ENCODE measurements around the gene AHNAK.
A peak's percentile ranks its signal among the peaks of the same experiment; 100 is the strongest.
"Not testable (repeated sequence)": the region's sequence is repeated elsewhere in the genome, so short reads cannot be mapped to it uniquely, and the experiment has no call there.

AHNAK gene

DNA sequence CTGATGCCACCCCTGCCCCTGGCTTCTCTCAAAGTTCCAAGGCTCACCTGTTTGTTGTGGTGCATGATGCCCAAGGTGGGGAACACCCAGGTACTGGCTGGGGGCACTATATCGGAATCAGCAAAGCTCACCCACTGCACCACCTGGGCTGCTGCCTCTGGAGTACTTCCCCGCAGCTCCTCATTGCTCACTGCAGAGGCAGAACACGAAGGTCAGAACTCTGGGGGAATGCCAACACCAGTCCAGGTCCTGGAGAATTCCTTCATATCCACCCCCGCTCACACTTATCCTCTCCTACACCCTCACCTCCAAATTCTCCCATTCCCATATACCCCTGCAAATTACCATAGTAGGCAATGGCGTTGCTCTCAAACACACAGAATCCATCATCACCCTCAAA is 24.9 kb upstream of the AHNAK start:
- DNase-seq (ENCODE audit: low spot score), result not testable (repeated sequence)

DNA sequence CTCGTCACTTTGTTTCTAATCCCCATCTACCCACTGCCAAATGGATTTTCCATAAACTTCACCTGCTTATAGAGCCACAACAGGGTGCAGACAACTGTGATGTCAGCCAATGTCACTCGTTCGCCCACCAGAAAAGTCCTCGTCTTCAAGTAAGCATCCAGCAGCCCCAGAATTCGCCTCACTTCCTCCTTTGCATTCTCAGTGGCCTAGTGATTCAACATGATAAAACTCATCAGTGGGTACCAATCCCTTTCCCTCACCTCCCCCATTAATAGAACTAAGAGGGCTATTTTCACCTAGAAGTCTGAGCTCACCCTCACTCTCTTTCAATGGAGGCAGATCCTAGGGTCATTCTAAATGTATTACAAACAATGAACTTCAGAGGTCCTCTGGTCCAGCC is 24.3 kb upstream of the AHNAK start:
- not testable (repeated sequence) for DNase-seq (ENCODE audit: low spot score)

DNA sequence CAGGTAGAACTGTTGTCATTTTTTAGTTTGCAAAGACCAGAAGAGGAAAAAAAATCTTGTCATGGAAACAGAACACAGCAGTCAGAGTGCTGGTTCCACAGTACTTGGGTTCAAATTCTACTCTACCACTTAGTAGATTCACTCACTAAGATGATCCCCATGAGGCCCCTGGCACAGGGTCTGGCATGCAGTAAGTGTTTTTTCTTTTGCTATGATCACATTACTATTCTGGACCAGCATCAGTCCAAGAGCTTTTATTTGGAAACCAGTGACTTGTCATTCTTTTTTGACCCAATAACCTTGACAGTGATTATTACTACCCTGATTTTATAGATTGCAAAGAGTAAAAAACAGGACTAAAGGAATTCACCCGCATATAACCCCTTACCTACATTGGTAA is 23.0 kb upstream of the AHNAK start:
- DNase-seq (ENCODE audit: low spot score), result no peak

DNA sequence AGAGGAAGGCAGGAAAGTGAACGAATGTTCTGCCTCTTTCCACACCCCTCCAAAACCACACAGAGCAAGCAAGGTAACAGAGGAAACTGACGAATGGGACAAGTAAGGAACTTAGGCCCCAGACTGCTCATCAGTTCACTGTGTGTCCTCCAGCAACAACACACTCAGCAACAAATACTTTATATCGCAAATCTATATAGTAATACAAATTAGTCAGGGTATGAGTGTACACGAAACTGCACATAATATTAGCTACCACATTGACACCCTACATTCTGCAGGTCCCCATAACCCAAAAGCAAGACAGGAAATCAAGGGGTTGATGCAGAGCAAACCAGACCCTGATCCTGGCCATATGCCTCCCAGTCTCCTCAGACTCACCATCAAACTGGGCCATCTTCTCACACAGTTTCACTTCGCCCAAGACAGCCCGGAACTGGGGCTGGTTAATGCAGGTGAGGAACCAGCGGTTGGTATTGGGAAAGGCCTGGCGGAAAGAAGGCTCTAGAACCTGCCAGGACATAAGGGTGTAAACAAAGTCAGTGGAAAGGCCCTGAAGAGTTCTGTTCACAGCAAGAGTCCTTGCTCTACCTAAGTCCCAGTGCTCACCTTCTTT is 20.5 kb upstream of the AHNAK start:
- no peak for DNase-seq (ENCODE audit: low spot score)

DNA sequence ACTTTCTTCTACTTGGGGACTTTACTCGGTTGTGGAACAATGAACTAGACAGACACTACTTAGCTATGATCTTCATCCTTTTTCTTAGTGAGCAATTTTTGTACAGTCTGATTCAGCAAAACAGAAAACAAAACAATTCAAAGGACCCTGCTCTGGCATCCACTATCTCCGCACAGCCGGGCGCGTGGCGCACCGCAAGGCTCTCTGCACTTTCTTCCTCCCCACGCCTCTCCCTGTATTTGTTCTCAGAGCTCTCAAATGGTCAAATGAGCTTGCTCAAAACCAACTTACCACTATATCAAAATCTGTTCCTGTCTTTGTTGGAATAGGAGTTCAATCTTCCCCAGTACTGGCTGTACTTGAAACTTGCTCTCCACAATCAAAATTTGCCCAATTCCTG is 19.6 kb upstream of the AHNAK start:
- no peak for DNase-seq (ENCODE audit: low spot score)

DNA sequence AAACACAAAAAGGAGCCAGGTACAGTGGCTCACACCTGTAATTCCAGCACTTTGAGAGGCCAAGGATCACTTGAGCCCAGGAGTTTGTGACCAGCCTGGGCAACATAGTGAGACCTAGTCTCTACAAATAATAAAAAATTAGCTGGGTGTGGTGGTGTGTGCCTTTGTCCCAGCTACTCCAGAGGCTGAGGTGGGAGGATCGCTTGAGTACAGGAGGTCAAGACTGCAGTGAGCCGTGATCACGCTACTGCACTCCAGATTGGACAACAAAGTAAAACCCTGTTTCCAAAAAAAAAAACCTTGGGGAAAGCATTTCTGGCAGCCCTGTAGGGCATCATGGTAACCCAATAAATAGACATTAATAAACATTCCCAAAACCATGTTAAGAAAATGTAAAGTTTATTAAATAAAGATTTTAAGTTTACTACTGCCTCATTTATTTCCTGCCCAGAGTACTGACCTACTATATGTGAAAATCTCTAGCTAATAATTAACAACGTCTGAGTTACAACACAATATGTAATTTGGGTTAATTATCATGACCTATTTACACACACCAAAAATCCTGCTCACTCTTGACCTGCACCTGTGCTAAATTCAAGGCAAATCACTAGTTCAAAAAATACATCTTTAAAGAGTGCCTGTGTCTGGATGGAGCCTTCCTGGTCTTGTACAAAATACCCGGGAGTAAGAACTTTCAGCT is 18.6 kb upstream of the AHNAK start:
- no peak for DNase-seq (ENCODE audit: low spot score)

DNA sequence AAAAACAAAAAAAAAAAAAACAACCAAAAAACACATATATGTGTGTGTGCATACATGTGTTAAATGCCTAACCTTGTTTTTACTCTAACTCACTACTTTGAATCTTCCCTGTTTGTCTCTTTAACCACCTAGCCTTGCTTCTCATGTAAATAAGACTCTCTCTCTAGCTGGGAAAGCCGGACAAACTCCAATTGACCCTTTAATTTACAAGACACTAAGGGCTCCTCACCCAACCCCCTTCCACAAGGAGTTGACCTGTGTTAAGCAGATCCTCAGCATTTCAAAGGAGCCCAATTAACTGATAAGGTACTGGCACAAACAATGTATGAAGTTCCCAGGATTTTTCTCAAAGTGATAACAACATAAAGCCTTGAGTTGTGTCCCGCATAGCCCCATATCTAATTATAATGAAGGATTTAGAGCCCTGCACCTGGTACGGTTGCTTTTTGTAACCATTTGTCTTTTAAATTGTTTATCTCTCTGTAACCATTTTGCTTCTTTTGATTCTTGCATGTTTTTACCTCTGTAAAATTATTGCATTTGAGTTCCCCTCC is 15.1 kb upstream of the AHNAK start:
- not testable (repeated sequence) for DNase-seq (ENCODE audit: low spot score)

DNA sequence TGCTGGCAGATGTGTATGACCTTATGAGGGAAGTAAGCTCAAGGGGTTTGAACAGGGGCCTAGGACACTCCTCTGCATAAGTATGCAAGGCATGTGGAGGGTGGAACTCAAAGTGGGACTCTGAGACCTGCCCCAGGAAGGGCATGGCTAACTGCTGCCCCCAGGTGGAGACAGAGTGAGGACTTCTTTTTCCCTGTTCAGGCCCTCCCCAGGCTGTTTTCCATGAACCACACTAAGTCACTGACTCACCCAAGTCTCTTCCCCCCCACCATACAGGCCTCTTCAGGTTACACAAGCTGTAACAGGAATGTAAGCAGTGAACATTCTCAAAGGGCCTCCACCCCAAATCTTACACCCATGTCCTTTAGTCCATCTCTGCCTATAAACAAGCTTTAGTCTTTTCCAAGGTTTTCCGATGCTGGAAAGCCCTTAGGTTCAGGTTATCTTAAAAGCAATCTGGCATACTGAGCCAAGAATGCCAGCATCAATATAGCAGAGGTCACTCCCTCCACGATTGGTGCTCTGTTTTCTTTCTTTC is 14.0 kb upstream of the AHNAK start:
- peak; percentile 72 for DNase-seq (ENCODE audit: low spot score)

DNA sequence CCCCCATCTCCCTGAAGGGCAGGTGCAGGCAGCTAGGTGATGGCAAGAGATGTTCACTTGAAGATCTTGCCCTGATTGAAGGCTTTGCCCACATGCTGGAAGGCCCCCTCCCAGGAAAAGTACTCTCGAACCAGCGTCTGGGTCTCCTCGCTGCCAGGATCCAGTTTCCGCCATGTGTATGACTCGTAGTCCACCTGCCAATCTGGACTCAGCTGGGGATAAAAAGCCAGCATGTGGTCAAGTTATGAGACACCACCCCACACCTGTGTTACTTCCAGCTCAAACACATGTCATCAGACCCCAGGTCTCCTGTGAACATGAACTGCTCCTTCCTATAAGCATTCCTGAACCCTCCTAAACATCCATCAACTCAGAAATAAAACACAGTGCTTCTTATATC is 13.0 kb upstream of the AHNAK start:
- DNase-seq (ENCODE audit: low spot score), result not testable (repeated sequence)

DNA sequence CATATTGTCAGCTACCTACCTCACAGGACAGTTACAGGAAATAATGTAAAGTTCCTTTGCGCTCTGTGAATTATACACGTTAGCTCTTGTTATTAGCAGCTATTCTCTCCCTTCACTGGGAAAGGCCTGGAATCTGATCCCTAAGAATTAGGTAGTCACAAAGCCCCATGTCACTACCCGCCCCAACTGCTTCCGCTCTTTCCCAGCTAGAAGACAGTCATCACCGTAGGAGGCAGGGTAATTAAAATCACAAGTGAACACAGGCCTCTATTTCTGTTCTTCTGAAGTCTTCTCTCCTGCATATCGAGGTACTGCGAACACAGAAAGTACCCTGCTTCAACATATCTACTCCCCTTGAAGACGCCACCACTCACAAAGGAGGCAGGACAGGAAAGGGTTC is 12.6 kb upstream of the AHNAK start:
- DNase-seq (ENCODE audit: low spot score), result no peak

DNA sequence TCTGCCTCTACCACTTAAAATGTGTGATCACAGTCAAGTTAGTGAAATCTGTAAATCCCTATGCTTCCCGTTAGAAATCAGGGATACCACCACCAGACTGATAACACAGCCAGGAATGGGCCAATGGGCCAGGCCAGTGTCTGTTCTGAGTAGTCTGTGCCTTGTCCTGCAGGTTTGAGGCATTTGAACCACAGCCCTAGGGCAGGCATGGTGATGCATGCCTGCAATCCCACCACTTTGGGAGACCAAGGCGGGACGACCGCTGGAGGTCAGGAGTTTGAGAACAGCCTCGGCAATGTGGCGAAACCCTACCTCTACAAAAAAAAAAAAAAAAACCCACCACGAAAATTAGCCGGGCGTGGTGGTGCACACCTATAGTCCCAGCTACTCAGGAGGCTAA is 12.1 kb upstream of the AHNAK start:
- no peak for DNase-seq (ENCODE audit: low spot score)

DNA sequence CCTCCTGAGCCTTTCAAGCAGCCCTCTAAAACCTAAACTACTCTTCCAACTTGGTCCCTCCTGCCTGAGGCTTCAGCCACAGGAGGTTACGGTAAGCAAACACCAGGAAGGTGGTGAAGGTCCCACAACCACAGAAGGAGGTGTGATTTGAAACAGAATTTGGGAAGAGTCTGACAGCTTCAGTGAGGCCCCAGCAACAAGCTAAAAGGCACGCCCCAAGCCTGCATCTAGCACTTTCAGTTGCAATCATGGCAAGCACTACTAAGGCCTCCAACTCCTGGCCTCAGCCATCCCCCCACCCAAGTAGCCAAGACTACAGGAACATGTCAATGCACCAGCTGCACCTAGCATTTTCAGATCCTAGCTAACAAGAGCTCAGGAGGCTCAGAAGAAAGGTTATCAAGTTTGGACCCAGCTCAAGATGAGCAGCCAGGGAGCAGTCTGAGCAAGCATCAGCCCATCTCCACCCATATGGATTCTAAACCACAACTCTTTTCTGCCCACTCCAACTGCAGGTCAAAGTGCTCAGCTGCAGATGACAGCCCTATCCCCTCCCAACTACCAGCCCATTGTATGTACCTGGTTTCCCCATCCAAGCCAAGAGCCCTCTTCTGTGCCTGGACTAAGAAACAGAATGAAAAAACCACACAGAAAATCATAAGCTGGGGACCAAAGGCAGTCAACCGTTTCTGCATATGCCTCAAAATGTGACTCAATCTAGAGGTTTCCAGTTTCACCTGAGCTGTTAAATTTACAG is 10.4 kb upstream of the AHNAK start:
- DNase-seq (ENCODE audit: low spot score), result no peak

DNA sequence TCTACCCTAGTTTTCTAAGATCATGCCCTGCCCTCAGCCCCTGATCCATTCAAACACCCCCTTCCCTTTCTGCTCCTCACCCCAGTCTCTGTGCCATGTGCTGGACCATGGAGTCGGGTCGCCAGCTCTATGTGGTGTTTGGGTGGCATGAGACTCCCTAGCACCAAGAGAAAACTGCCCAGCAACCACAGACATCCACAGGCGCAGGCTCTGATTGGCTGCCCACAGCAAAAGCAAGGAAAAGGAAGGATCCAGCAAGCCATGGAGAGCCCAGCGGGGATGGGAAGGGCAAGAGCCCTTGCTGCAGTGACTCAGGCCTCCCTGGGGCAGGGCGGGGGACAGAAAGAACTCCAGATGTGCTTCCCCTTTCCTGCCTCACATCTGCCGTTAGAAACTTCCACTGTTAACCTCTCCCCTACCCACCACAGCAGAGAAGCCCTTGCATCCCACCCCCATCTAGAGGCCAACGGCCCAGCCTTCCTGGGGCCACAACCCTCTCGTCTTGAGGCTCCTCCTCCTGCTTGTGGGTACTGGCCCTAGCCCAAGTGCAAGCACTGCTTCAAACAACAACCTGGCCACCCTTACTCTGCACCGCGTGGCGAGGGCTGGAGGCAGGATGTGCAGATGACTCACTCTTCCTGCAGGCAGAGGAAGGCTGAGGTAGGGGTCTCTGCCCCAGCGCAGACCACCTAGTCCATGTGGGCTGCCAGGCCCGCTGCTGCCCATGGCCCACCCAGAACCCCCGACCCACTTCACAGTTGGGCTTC is 9.7 kb upstream of the AHNAK start:
- DNase-seq (ENCODE audit: low spot score), result no peak

DNA sequence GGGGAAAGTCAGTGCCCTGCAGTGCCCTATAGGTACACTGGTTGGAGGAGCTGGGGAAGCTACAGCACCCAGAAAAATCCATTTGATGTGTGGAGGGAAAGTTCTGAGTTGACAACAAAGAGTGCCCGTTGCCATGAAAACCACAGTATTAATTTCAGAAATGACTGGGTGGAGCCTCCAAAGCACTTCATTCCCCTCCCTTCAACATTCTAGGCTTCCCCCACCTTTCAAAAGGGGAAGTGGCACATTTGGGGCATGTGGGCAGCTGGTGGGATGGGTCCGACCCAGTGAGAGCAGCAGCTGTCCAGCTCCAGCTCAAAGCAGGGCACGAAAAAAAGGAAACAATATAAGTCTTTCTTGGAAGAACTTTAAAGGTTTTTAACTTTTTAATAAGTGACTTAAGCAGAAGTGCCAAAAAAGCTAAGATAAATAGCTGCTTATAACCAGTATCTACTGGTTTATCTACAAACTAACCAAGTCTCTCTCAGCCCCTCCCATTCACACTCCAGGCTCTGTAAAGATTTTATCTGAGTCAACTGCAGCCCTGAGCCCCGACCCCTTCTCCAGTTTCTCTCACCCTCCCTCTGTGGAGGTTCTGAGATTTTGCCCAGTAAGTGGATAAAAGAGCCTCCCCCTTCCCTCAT is 9.0 kb upstream of the AHNAK start:
- no peak for DNase-seq (ENCODE audit: low spot score)

DNA sequence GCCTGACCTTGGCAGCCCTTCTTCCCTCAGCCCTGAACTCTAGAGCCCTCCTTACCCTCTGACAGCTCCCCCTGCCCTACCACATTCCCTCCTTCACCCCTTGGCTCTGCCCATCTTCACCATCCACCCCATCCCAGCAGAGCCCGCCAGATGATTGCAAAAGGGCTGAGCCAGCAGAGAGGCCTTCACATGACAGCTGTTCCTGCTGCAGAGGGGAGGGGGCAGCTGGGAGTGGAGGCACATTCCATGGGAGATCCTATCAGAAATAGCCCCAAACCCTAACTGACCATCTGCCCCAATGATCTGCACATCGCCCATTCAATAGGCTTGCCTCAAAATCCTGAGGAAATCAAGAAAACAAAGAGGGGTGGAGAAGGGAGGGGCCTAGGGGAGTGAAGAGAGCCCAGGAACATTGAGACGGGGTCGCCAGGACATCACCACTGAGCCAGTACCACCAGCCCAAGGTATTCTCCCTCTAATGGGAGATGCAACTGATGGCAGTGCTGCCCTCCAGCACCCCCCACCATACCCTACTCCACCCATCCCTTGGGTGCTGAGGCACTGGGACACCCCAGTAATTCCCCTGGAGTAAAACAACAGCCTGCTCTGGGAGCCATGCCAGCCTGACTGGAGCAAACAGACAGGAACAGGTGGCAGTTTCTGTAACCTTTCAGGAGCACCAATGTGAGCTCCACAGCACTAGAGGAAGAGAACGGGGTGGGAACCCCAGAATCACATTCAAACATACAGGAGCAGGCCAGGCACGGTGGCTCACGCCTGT is 8.0 kb upstream of the AHNAK start:
- DNase-seq (ENCODE audit: low spot score), result no peak

DNA sequence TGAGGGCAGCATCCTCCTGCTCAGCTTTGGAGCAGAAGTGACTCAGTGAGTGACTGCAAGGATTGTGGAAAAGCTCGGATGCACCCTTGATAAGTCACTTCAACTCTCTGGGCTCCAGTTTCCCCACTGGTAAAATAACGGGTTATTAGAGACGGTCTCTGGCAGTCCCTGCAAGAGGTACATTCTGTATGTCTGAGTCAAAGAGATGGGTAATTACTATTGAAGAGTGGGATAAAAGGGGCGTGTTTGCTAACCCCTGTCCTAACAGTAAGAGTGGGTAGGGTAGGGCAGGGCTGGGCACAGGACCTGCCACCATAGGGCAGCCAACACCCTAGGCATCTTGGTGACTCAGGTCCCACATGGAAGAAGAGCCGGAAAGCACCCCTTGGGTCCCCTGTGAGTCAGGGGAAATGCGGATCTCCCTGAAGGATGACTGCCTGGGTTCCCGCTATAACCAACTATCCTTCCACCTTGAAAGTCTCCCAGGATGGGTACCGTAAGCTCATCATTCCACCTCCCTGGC is 7.3 kb upstream of the AHNAK start:
- DNase-seq (ENCODE audit: low spot score), result no peak

DNA sequence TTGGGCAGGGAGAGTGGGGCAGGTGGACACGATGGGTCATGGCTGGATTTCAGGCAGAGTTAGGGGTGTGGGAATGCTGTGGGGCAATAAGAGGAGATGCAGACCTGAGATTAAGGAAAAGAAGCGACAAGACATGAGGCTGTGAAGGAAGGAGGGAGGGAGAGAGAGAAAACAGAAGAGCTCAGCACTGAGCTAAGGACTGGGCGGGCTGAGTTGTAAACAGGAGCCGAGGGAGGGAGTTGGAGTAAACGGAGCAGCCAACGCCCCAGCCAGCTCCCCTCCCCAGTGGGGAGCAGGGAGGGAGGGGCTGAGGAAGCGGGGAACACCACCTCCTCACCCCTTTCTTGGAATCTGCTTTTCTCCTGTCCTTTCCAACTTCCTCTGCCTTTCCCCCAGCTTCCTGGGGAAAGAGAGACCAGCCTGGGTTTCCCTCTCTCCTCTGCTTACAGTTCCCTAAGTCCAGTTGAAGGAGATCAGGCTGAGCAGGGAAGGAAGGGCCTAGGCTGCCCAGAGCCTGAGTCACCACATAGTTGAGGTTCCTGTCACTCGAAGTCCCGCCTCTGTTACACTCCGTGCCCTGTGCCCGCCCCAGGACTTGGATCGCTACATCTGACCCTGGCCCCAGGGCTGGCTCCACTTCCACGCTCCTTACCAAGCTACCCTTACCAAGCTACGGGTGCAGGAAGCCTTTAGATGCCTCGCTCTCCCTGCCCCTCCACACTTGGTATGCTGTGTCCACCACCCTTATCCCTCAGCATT is 6.7 kb upstream of the AHNAK start:
- no peak for DNase-seq (ENCODE audit: low spot score)

DNA sequence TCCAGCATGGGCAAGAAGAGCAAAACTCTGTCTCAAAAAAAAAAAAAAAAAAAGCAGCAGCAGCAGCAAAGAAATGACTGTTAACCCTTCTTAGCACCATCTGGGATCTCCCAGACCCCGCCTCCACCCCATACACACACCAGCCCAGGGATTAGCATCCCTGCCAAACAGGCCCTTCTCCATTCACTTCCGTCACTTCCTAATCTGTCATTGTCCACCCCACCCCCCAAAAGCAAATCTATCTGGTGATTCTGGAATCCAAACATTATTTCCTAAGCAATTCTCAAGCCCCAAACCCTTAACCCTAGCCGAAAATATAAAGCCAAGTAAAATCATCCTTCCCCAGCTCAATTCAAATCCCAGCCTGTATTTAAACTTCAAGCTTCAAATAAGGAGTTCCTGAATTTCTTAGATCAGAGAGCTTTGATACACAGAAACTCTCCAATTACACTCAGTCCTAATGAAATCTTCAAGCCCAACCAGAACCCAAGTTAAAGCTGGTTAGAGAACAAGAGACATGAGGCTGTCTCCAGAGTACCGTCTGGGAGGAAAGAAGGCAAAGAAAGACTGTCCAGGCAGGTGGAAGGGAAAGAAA is 6.0 kb upstream of the AHNAK start:
- no peak for DNase-seq (ENCODE audit: low spot score)

DNA sequence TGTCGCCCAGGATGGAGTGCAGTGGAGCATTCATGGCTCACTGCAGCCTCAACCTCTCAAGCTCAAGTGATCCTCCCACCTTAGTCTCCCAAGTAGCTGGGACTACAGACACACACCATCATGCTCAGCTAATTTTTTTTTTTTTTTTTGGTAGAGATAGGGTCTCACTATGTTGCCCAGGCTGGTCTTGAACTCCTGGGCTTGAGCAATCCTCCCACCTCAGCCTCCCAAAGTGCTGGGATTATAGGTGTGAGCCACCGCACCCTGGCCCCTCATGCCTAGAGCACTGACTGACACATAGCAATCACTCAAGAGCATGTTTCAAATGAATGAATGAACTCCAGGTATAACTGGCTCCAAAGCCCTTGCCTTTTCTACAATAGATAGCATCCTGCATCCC is 3.9 kb upstream of the AHNAK start:
- DNase-seq (ENCODE audit: low spot score), result not testable (repeated sequence)
